Fibroblast of skin of abdomen (primary cell): ENCODE data around the gene RNASE8.
A peak's percentile ranks its signal among the peaks of the same experiment; 100 is the strongest.

ENCODE experiments used
- DNase-seq: peaks from one replicate; pipeline ENCODE4 v3.0.0-alpha.2; 2013

RNASE8 gene

DNA sequence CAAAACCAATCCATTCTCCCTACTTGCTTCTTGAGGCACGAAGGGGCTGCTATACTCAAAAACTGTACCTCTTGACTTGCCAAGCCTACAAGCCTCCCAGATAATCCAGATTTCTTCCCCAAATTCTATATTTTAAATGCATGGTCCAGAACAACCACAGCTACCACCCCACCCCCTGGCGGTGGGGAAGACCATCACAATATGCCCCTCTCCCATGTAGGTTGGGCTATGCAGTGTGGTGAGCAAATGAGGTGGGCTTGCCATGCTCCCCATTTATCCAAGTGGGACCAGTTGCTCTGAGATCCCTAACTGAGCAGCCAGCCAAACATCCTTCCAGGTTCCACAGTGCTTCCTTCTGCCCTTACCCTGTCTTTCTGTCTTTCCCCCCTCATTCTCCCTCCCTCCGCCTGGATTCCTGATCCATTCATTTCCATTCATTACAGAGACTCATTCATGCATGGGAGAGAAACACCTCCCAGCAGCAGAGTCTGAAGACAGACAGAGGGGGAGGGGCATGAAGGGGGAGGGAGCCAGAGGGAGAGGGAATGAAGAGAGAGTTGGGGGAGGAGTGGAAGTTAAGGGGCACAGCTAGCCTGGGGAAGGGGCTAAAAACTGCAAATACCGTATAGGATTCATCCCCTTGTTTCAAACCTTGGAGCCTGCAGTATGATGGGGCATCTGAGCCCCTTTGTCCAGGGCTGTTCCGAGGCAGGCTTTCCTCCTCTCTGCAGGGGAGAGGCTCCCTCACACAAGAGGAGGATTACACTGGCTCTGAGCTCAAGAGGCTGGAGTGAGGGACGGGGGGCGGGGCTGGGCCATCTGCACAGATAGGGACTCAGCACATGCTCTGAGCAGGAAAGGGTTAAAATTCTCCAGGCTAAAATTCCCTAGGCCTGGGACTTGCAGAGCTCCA, 36.4 kb downstream of the RNASE8 start:
- DNase-seq = peak; percentile 28

DNA sequence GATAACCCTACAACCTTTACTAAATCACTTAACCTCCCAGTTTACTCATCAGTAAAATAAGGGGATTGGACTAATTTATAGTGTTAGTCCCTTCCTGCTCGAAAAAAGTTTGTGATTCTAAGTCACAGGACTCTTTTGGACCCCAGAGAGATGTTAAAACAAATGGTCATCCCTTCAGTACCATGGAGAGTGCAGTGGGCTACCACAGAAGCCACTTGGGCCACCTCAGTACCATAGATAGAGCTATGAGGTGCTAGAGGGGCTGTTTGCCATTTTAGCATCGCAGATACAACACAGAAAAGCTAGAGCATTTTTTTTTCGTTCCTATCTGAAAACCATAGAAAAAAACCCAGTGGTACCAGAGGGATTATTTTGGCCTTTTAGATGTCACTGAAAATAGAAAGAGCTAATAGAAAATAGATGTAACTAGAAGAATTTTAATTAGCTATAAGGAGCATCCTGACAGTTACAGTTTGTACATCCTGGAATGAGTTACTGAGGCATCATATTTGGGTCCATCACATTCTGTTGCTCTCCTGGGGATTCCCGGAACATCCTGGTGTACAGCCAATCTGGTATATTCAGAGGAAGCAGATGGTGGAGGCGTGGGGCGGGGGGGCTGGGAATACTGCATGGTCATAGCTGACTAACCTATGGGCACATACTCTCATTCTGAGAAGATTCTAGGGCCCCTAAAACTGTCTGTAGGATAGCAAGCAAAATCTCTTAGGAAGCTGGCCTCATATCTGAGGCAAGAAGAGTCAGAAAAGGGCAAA, 38.0 kb downstream of the RNASE8 start:
- DNase-seq = peak; percentile 66

DNA sequence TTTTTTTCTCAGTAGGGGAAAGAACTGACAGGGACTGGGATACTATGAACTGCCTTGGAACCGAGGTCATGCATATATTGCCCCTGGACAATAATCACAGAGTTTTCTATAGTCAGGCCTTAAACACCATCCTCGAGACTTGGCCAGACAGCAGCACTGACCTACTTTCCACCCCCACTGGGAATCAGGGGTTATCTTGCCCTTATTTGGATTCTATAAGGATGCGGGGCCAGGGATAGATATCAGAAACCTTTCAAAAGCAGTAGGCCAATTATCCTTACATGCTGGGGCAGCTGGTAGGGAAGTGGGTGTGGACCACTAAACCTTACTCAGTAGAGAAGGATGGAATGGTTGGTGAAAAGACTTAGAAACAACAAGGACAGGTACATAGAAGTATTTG, 38.8 kb downstream of the RNASE8 start:
- DNase-seq = no peak

DNA sequence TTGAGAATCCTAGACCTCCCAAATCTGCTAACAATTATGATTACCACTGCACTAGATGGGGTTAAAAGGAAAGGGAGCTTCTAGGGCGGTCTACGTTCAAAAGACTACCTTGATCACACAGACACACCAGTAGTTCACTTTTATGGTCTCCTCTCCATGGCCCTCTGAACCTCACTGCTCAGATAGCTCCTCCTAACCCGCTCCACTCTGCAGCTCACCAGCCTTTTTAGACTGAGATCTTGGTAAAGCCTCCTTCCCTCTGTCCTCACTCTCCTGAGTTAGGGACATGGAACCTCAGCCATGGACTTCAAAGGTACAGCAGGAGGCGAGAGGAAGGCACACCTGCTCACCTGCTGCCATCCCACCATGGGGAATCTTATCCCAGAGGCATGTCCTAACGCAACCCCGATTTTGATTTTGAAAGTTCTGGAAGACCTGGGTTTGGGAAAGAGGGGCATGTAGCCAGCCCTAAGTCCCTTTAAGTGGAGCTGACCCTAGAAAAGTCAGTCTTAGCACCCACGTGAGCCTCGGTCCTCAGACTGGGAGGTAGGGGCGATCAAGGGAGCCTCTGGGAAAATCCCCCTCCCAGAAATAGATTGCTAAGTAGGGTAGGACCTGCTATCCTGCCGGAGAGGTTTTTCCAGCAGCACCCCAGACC, 39.5 kb downstream of the RNASE8 start:
- no peak for DNase-seq

DNA sequence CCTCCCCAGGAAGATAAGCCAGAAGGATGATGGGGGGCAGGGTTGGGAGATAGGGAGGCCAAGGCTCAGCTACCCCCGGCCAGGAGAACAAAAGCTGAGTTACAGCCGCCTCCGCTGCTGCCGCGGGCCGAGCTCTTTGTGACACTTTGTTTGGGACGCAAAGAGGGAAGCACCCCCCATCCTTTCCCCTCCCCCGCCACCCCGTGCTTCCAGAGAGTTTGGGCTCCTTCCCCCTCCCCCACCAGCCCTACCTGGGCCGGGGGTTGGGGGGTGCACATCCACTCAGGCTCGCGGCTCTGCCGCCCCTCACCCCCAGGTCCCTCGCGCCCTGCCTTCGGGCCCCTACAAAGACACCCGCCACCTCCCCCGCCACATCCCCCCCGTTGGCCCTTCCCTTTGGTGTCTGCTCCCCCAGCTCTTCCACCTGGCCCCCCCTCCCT, 40.0 kb downstream of the RNASE8 start:
- no peak for DNase-seq

DNA sequence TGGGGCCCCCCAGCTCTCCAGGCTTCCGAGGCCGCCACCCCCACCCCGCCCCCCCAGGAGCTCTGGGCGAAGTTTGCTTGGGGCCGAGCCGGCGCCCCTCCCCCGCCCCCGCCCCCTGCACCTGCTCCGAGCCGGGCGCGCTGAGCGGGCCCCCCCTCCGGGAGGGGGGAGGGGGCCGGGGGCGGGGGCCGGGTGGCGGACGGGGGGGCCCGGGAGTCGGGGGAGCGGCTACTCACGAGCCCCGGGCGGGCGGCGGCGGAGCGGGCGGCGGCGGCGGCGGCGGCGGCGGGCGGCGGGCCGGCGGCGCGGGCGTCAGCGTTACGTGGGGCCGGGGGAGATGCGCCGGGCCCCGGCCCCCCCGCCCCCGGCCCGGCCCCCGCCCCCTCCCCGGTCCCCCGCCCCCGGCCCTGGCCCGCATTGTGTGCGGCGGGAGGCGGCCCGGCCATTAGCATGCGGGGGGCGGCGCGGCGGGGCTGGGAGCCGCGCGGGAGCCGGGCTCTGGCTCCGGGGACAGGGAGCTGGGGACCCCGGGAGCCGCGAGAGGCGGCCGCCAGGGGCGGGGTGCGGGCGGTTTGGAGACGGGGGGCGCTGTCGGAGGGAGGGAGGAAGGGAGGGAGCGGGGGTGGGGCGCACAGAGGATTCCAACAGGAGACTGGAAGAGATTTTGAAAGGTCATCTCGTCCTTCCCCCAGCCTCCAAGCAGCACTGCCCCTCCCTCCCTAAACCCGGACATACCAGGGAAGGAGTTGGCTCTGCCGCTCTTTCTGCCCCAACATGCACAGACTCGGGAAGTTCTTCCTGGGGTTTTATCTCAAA, 40.7 kb downstream of the RNASE8 start, which contains the start of gene ZNF219:
ZNF219 (minus strand) TSS at position 580 of the 816 bp plus-strand sequence. CDS start 5,064 bp downstream, outside the sequence.
- DNase-seq = peak; percentile 55

DNA sequence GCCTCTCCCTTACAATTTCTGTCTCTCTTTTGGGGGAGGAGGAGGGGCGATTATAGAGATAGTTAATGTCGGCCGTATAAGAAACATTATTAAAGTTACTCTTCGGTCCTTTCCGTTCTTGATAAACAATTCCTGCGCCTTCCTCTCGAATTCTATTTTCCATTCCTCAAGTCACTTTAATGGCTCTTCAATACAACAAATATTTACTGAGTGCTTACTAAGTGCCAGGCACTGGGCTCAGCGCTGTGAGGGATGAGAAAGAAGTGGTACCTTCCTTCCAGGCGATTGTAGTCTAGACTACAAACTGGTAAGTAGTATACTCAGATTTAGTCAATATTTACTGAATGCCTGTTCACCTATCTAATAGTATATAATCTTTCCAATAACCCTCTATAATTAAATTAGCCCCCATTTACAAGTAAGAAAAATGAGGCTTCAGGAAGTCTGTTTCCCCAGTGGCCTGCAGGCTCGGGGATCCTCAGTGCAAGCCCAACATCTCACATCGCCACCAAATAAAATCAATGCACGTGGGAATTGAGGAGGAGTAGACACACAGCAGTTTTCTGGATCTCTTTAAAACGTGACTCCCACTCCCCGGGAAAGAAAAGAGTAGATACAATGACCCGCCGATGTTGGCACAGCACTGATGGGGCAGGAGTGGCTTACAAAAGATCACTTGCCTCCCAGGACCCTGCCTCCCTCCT, 41.4 kb downstream of the RNASE8 start:
- DNase-seq = no peak

DNA sequence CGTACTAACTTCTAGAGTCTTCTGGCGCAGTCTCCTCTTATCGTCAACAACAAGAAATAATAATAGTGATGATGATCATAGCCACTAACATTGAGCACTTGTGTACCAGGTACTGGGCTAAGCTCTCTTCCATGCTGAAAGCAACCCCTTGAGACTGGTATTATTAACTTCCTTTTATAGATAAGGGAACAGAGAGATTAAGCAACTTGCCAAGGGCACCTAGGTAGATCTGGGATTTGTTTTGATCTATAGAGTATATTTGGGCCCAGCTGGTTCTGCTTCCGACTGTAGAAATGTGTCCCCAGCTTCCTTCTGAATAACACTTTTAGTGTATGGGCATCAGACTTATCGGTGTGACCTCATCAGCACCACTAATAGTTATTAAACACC, 42.0 kb downstream of the RNASE8 start:
- DNase-seq = no peak

DNA sequence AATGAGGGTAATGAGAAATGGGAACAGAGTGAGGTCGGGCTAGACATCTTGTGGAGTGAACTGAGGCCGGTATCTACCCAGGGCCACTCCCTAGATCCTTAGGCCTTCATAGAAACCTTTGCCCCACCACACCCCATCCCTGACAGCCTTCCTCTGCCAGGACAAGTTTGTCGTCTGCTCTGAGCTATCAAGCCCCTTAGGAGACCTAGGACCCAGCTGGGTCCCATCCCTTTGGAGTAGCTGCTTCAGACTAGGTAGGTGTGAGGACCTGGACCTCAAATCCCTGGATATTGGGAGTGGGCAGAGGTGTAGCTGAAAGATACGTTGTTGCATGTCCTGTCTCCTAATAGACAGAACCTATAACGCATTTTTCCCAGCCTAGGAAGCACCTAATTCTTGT, 43.3 kb downstream of the RNASE8 start, which contains the start of gene TMEM253:
TMEM253 (plus strand) TSS at position 136 of the 400 bp plus-strand sequence. CDS start 278 bp downstream, outside the sequence.
- no peak for DNase-seq

DNA sequence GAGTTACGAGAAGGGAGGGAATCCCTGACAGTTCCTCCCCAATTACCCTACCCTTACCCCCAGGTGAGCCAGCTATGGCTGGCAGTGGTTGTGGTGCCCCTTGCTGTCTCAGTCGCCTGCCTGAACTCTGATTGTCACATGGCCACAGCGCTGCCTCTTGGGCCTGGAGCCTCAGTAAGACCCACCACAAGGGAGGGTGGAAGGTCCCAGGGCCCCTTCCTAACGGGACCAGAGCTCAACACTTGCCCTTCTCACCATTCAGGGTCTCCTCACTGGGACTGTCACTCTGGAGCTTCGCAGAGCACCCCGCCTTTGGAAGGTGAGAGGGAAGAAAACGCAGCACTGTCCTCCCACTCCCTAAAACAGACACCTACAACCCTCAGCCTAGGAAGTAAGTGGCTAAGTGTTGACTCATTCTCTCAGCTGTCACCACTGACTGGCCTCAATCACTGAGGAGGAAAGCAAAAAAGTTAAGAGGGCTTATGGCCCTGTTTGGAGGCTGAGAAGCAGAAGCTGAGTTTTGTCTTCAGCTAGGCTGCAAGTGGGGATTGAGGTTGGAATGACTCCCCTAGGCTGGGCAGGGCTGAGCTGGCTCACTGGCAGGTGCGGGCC, 44.3 kb downstream of the RNASE8 start:
- no peak for DNase-seq

DNA sequence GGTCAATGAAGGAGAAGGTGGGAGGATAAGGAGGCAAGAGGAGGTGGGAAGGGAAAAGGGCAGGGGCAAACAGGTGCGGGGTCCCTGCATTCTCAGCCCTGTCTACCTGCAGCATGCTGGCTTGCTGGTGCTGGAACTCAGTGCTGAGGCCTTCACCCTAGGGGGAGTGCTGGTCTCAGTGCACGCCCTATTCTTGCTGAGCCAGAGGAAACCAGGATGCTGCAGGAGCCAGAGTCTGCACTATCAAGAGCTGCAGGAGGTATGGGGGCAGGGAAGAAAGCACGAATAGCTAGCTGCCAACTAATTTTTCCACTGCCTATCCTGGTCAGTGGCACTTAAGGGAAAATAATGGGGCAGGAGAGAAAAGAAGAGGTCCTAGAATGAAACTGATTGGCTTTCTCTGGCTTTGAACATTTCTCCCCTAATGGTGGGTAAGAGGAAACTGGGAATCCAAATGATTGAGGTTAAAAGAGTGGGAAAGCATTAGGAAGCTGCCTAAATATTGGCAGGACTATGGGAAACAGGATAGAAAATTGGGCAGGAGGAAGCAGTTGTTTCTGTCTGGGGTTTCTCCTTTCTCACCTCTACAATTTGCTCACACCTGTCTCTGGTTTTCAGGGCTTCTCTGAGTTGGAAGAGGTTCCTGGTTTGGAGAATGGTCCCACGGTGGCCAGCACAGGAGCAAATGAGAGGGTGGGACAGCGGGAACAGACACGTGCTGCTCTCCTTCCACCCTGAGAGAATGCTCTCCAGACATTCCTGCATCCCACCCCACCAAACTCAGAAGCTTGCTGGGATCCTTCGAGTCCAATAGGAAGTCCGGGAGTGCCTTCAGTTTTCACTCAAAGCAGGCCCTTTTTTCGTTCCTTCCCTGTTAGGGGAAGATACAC, 45.1 kb downstream of the RNASE8 start:
- DNase-seq = no peak

DNA sequence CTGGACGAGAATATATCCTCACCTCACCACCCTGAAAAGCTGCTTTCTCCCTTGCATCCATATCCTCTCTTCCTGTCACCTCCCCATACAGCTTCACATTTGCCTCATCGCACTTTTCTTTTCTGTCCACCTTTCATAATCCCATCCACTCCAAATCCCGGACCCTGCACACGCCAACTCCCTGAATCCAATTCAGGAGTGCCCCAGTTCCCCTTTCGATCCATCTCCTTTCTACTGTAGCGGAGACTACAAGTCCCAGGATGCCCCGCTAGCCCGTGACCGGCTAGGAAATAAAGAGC, 45.7 kb downstream of the RNASE8 start:
- no peak for DNase-seq

DNA sequence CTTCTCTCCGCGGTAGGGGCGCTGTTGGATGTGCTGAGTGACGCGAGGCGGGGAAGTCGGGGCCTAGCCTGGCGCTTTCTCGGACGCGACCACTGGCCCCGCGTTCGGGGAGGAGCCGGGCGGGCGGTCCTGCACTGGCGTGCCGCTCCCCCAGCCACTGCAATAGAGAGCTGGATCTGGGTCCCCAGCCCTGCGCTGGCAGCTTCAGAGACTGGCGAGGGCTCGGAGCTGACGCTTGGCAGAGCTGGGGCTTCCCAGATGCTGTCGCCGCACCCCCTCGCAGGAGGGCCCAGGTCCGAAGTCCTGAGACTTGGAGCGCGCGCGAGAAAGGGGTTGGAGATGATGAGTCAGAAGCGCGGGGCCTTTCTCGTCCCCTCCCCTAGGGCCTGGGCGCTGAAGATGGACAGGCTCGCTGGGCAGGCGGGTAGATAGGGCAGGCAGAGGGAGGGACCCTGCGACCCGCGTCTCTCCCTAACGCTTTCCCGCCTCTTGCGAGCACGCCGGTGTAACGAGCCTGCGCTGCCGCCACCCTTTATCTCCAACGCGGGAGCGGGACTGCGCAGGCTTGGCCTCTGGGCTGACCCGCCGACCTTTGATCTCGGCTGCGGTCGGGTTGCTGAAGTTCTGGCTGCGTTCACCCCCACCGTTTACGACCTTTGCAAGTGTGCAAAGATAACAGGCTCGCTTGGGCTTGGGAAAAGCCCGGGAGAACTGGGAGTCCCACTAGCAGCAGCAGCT, 46.3 kb downstream of the RNASE8 start:
- peak; percentile 97 for DNase-seq

DNA sequence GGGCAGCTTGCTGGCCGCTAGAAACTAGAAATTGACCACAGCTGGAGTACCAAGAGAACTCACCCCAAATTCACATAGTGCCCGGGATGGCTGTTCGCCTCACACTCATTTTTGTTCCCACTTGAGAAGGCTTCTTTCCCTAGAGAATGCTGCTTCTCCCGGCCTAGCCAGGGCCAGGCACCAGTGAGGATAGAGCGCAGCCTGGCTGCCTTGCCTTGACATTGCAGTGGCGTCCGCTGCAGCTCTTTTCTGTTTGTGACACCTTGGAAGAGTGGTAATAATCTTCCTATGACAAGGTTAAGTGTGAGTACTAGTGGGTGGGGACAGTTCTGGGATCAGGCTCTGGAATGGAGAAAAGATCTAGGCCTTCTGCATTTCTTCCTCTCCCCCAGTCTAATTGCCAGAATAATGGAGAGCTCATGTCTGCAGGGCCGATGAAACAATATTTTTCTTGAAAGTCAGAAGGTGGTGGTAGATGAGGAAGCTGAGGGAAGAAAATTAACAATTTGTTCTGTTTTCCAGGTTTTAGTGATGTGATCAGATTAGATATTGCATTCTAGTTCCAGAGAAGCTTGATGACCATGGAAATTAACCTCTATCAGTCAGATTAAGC, 46.9 kb downstream of the RNASE8 start:
- peak; percentile 77 for DNase-seq

DNA sequence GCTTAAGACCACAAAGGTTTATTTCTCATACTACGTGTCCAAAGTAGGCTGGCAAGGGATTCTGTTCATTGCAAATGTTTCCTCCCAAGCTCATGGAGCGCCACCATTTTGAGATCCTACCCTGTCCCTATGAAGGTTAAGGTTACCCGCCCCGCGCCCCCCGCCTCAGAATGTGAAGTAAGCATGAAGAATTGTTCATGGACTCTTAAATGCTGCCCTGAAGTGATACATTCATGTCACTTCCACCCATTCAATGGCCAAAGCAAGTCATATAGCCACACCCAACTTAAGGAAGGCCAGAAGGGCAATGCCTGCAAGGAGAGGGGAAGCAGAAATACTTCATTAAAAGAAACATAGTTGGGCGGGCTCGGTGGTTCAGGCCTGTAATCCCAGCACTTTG, 47.5 kb downstream of the RNASE8 start:
- DNase-seq = no peak

DNA sequence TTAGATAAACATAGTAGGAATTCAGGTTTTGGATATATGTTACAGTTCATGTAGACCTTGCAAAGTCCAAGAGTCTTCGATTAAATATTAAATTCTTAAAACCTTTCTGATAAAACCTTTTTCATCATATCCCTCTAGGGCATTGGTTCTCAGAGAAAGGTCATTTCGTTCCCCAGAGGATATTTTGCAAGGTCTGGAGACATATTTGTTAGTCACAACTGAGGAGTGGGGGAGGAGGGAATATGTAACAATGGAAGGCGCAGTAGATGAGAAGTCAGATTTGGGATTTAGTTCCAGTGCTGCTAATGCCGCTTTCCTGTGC, 48.5 kb downstream of the RNASE8 start:
- no peak for DNase-seq

DNA sequence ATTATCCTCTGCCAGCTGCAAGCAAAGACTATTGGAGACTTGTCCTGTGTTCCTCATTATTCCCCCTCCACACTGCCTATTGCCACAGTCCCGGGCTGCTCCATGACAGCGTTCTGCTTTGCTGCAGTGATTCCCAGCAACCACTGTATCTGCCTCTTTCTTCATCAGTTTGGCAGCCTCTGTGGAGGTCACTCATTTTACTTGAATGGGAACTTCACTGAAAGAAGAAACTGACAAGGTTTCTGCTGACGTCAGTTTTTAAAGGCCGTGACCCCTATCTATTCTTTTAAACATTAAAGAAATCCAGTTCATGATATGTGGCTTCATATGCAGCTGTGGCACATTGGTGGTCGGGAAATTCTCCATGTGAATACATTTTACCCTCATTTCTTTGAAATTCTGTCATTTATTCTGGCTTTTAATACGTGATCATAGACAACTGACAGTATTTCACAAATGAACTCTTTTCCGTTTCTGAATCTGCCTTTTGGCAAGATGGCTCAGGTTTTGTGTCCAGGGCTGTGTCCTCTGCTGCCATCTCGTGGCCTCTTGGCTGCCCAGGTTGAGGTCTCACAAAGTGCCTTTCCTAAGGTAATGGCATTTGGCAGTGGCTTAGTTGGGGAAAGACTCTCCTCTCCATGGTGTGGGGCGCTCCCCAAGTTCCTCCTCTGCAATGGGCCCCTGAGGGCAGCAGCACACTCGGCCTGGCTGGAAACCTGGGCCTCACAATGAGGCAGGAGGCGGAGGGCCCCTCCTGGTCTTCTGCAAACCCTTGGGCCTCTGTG, 49.1 kb downstream of the RNASE8 start:
- DNase-seq = peak; percentile 69

DNA sequence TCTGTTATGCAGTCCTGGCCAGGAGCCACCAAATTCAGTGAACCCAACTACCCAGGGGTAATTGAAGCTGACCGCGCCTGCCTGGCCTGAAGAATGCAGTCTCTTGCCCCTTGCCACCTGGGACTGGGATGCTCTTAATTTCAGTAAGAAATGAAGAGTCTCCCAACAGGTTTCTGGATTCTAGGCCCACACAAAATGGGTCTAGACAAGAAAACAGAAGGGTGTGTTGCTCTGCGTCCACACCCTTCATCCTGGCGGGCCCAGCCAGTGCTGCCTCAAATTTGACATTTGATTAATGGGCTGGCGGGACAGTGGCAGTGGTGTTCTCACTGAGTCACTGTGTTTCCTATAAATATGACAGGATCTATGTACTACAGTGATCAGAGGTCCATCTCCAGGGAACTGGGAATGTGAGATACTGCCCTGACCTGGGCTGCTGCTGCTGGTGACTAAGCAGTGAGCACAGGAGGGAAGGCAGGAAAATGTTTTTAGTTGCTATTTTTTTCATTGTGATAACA, 49.7 kb downstream of the RNASE8 start:
- no peak for DNase-seq
